CD14-positive monocyte (primary cell): ENCODE data around the gene TNNT3. TPM values are rescaled to one million over a fixed set of nuclear protein-coding genes. Genes with fewer than 3 reads are reported as not detected.

Experiments
- DNase-seq, 3 donors: peaks; one replicate each; pipeline ENCODE4 v3.0.0-alpha.2; 2011 to 2022
- H2AFZ ChIP-seq: 2 replicates; pipeline ENCODE4 v1.6.0; 2012; ENCODE audit warnings: mild to moderate bottlenecking, low read depth, low read length, inconsistent platforms; ENCODE audit not compliant: insufficient read depth, poor library complexity, severe bottlenecking
- H3K27ac ChIP-seq, 2 donors: 1 replicate in 1 of 2; 2 replicates in 1 of 2; pipeline ENCODE4 v1.5.1; 2012 to 2013; ENCODE audit warnings: low read length in 2 of 2, control low read depth in 1 of 2, inconsistent platforms in 1 of 2, low read depth in 1 of 2, mild to moderate bottlenecking in 1 of 2
- H3K27me3 ChIP-seq, 2 donors: one replicate each; pipeline versions ENCODE4 v1.6.0 to v1.6.1; 2011 to 2013; ENCODE audit warnings: low read length in 2 of 2; ENCODE audit not compliant: control insufficient read depth in 2 of 2, insufficient read depth in 2 of 2
- H3K36me3 ChIP-seq, 2 donors: replicated peaks in 1 of 2; 1 replicate in 1 of 2; 2 replicates in 1 of 2; pipeline versions ENCODE4 v1.5.1 to v1.6.1; 2012 to 2013; ENCODE audit warnings: low read length in 2 of 2, control low read depth in 1 of 2, inconsistent platforms in 1 of 2, mild to moderate bottlenecking in 1 of 2; ENCODE audit not compliant: insufficient read depth in 2 of 2, control insufficient read depth in 1 of 2
- H3K4me1 ChIP-seq, 2 donors: 1 replicate in 1 of 2; 2 replicates in 1 of 2; pipeline versions ENCODE4 v1.5.1 to v1.6.1; 2012 to 2013; ENCODE audit warnings: low read length in 2 of 2, control low read depth in 1 of 2, inconsistent platforms in 1 of 2, mild to moderate bottlenecking in 1 of 2, moderate library complexity in 1 of 2; ENCODE audit not compliant: insufficient read depth in 2 of 2, control insufficient read depth in 1 of 2
- H3K4me2 ChIP-seq: replicated peaks from 2 replicates; pipeline ENCODE3; 2012; ENCODE audit warnings: low read length, moderate library complexity, mild to moderate bottlenecking; ENCODE audit not compliant: poor library complexity, severe bottlenecking; ENCODE audit errors: extremely low read depth
- H3K4me3 ChIP-seq, 3 experiments: fragments of 200-600 bp in 1 of 3; sonication (generic) in 1 of 3; replicated peaks in 1 of 3; 1 replicate in 2 of 3; 2 replicates in 1 of 3; pipeline ENCODE4 v1.5.1; 2011 to 2013; ENCODE audit warnings: low read length in 3 of 3, mild to moderate bottlenecking in 3 of 3, control low read depth in 2 of 3, low read depth in 2 of 3, inconsistent platforms in 1 of 3, moderate library complexity in 1 of 3
- H3K79me2 ChIP-seq: 2 replicates; pipeline ENCODE4 v1.6.0; 2012; ENCODE audit warnings: mild to moderate bottlenecking, control low read depth, inconsistent platforms, low read length, moderate library complexity; ENCODE audit not compliant: insufficient read depth
- H3K9ac ChIP-seq: 2 replicates; pipeline ENCODE4 v1.6.0; 2017; ENCODE audit warnings: low read length, mild to moderate bottlenecking; ENCODE audit not compliant: insufficient read depth, poor library complexity, severe bottlenecking
- H3K9me3 ChIP-seq, 2 donors: replicated peaks in 1 of 2; 1 replicate in 1 of 2; 2 replicates in 1 of 2; pipeline versions ENCODE4 v1.5.1 to v1.6.1; 2012 to 2013; ENCODE audit warnings: low read length in 2 of 2, control low read depth in 1 of 2; ENCODE audit not compliant: control insufficient read depth in 1 of 2, insufficient read depth in 1 of 2
- H4K20me1 ChIP-seq: 2 replicates; pipeline ENCODE4 v1.6.0; 2012; ENCODE audit warnings: mild to moderate bottlenecking, low read length, control low read depth, moderate library complexity; ENCODE audit not compliant: insufficient read depth
- H3K27ac Mint-ChIP-seq, 7 donors: one replicate each; pipeline ENCODE4 v1.8.0; 2020; ENCODE audit warnings: mild to moderate bottlenecking in 7 of 7, mixed read lengths in 7 of 7, moderate library complexity in 6 of 7, inconsistent platforms in 2 of 7
- H3K27me3 Mint-ChIP-seq, 3 donors: one replicate each; pipeline ENCODE4 v1.8.0; 2021 to 2022; ENCODE audit warnings: low read depth in 3 of 3, mild to moderate bottlenecking in 3 of 3, mixed read lengths in 3 of 3, moderate library complexity in 3 of 3, inconsistent platforms in 1 of 3
- H3K36me3 Mint-ChIP-seq, 2 donors: one replicate each; pipeline ENCODE4 v1.8.0; 2020; ENCODE audit warnings: mixed read lengths in 2 of 2, inconsistent platforms in 1 of 2, mild to moderate bottlenecking in 1 of 2
- H3K4me1 Mint-ChIP-seq: one replicate; pipeline ENCODE4 v1.8.0; 2020; ENCODE audit warnings: mild to moderate bottlenecking, mixed read lengths
- H3K4me3 Mint-ChIP-seq, 2 donors: one replicate each; pipeline ENCODE4 v1.8.0; 2020; ENCODE audit warnings: mild to moderate bottlenecking in 2 of 2, mixed read lengths in 2 of 2, moderate library complexity in 1 of 2
- H3K9me3 Mint-ChIP-seq, 7 donors: one replicate each; pipeline ENCODE4 v1.8.0; 2020 to 2022; ENCODE audit warnings: mixed read lengths in 7 of 7, mild to moderate bottlenecking in 6 of 7, moderate library complexity in 6 of 7, inconsistent platforms in 2 of 7
- CTCF ChIP-seq: fragments of 200-600 bp; IDR thresholded peaks from one replicate; pipeline ENCODE4 v1.8.0; 2022; ENCODE audit warnings: antibody characterized with exemption, mild to moderate bottlenecking
- WGBS: methylation state at CpG from one replicate; pipeline ENCODE4 v1.1.5; 2013; ENCODE audit warnings: missing lambda C conversion rate; ENCODE audit not compliant: insufficient coverage; 5-methylcytosine and 5-hydroxymethylcytosine counted together
- intact Hi-C, 2 donors: fragments of 100-400 bp; cut with micrococcal nuclease; formaldehyde crosslinking; loops; one replicate each; pipeline versions ENCODE4 v1.15.0 to v1.15.1; 2023
- polyA plus RNA-seq, 3 donors: library from polyadenylated mRNA; depleted of rRNA in 1 of 3; unstranded in 2 of 3; stranded (reverse) in 1 of 3; fragments of 300-500 nt in 2 of 3; fragments of >200 nt in 1 of 3; fragmentation: Illumina TruSeq in 2 of 3; gene quantifications; 1 replicate in 2 of 3; 2 replicates in 1 of 3; pipeline ENCODE4 v1.2.3, GENCODE V29; 2012 to 2021

The TNNT3 gene
- polyA plus RNA-seq, 3 donors = 1.4 TPM; not detected in 2

- Histone ChIP-seq H3K27ac (no peak overlapping the region), H3K4me2 (no peak overlapping the region), H3K79me2 (no peaks in the 10 kb centered on the region), H3K9ac (no peak overlapping the region), H2AFZ (no peak overlapping the region), H3K36me3 (peaks cover 9% of the 10 kb centered on the region in 2 donors), H3K27me3 (peaks cover 0 to 11% of the 10 kb centered on the region in 2 donors), H3K4me3 (no peak overlapping the region), H3K4me1 (peaks cover 37 to 48% of the 10 kb centered on the region in 2 donors), H4K20me1 (peaks cover 52% of the 10 kb centered on the region), H3K9me3 (no peaks in the 10 kb centered on the region)
- Mint-ChIP-seq H3K27ac (no peak overlapping the region), H3K4me3 (no peak overlapping the region), H3K9me3 (peaks cover 0 to 5% (median under 1%) of the 10 kb centered on the region in 7 donors), H3K36me3 (peaks cover 3% of the 10 kb centered on the region in 2 donors), H3K27me3 (peaks cover 8 to 29% (median 11%) of the 10 kb centered on the region in 3 donors), H3K4me1 (peaks cover 37% of the 10 kb centered on the region)
- intact Hi-C loops = loop anchor here (1.0 to 5.0 kb wide), 2 partner anchors 23 to 259 kb away; no protein-coding TSS in a partner anchor
- WGBS = 94% methylated on average over 4 of the region's 5 CpGs
- no peak for DNase-seq
- TF ChIP-seq CTCF = no peak
Observed at GRCh38 chr11:1893581-1894359, 25.7 kb upstream of the TNNT3 start.

- H4K20me1 ChIP-seq = peaks cover 42% of the 10 kb centered on the region
- no peak for DNase-seq
- no peak overlapping the region for H3K4me2 ChIP-seq
- peaks cover 0 to 2% (median 0%) of the 10 kb centered on the region in 7 donors for H3K9me3 Mint-ChIP-seq
- peaks cover 0 to 1% of the 10 kb centered on the region in 2 donors for H3K27me3 ChIP-seq
- H3K4me1 Mint-ChIP-seq = peaks cover 37% of the 10 kb centered on the region
- TF ChIP-seq CTCF = no peak
- H3K4me3 ChIP-seq = no peak overlapping the region
- H3K27me3 Mint-ChIP-seq = peaks cover 6 to 19% (median 8%) of the 10 kb centered on the region in 3 donors
- no peak overlapping the region for H2AFZ ChIP-seq
- no peaks in the 10 kb centered on the region for H3K79me2 ChIP-seq
- H3K4me1 ChIP-seq = peaks cover 28 to 38% of the 10 kb centered on the region in 2 donors
- no peaks in the 10 kb centered on the region for H3K9me3 ChIP-seq
- H3K4me3 Mint-ChIP-seq = no peak overlapping the region
- 95% methylated on average over 10 of the region's 11 CpGs for WGBS
- H3K9ac ChIP-seq = no peak overlapping the region
- H3K27ac ChIP-seq = no peak overlapping the region
- H3K27ac Mint-ChIP-seq = peak overlapping the region in 1 of 7 donors; percentile 40
- peaks cover 3% of the 10 kb centered on the region in 2 donors for H3K36me3 Mint-ChIP-seq
- H3K36me3 ChIP-seq = peaks cover under 1% of the 10 kb centered on the region in 2 donors
- intact Hi-C loops = loop anchor here in 1 of 2 donors (5.0 kb wide), 1 partner anchor 258 kb away; no protein-coding TSS in a partner anchor
Observed at GRCh38 chr11:1894759-1895158, 24.7 kb upstream of the TNNT3 start.
